Measurements from ENCODE around the gene SH2D3C.

GRCh38 chr9:127711226-127711701 is 67.2 kb downstream of the SH2D3C start:
- TF ChIP-seq, protein P1, sequence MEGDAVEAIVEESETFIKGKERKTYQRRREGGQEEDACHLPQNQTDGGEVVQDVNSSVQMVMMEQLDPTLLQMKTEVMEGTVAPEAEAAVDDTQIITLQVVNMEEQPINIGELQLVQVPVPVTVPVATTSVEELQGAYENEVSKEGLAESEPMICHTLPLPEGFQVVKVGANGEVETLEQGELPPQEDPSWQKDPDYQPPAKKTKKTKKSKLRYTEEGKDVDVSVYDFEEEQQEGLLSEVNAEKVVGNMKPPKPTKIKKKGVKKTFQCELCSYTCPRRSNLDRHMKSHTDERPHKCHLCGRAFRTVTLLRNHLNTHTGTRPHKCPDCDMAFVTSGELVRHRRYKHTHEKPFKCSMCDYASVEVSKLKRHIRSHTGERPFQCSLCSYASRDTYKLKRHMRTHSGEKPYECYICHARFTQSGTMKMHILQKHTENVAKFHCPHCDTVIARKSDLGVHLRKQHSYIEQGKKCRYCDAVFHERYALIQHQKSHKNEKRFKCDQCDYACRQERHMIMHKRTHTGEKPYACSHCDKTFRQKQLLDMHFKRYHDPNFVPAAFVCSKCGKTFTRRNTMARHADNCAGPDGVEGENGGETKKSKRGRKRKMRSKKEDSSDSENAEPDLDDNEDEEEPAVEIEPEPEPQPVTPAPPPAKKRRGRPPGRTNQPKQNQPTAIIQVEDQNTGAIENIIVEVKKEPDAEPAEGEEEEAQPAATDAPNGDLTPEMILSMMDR (IDR thresholded peaks at IDR 0.05): no peak
- no peak for TF ChIP-seq EP300 (IDR thresholded peaks at IDR 0.05; ENCODE audit: low read depth)

Measured in transverse colon (tissue), 3 donors.